ENCODE measurements around the gene XKR3. TPM values are rescaled to one million over a fixed set of nuclear protein-coding genes. Genes with fewer than 3 reads are reported as not detected.
"Not testable (repeated sequence)": the region's sequence is repeated elsewhere in the genome, so short reads cannot be mapped to it uniquely, and the experiment has no call there.

XKR3 gene
- polyA plus RNA-seq, 3 donors: not detected

DNA sequence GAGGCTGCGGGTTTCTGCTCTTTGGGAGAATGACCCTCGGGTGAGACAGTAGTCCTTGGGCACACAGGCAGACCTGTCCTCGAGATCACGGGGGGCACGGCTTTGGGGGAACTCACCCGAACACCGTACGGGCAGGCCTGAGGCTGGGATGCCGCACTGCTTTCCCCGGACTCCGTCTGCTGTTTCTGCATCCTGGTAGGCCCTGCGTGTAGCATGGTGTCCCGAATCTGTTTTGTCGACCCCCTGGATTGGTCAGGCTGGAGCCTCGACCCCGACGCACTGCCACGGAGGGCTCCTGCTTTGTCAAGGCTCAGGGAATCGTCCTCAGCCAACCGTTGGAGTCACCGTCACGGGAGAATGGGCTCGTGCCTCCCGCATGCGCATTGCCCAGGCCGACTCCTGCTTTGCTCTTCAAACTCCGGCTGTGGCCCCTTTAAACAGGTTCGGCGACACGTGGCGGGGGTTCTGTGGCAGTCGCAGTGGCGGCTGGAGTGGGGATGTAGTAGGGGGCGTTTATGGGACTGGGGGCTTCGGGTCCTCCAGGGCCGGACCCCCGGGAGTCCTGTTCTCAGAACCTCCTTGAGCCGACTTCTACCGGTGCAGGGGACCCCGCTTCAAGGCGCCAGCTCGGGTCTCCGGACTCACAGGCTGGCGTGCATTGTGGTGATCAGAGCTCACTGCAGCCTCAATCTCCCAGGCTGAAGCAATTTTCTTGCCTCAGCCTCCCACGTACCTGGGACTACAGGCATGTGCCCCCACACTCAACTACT is 76.9 kb downstream of the XKR3 start:
- DNase-seq (ENCODE audit: low read depth in 3 of 3, low spot score in 2 of 3): not testable (repeated sequence)

DNA sequence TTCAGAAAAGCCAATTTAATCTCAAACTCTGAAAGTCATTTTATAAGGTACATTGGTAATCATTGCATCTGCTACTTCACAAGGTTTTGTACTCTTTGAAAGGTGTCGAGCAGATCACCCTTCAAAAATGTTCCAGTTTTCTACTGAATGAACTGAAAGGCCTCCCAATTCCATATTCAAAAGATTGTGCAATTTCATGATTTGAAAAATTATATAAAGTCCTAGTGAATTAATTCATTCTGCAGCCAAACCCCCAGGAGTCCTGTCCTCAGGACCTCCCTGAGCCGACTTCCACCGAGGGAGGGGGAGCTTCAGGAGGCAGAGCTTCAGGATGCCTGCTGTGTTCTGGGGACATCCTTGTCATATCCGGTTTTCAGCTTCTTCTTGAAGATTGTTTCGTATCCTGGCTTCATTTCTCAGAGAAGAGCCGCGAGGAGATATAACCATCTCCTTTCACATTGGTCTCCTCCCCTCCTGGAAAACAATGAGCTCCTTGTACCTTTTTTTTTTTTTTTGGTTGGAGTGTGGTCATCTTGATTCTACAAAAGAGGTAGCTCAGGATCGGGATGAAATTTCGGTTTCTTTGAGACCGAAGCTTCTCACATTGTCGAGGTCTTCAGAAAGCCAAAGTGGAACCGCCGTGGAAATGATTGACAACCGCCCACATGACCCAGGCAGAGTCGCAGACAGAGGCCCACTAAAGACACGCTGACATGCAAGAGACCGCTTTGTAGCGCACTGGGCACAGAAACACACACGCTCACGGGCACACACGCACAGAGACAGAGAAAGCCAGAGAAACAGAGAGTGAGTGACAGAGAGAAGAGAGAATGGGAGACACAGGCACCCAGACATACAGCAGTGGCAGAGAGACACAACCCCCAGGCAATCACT is 77.7 kb downstream of the XKR3 start:
- not testable (repeated sequence) for DNase-seq (ENCODE audit: low read depth in 3 of 3, low spot score in 2 of 3)

DNA sequence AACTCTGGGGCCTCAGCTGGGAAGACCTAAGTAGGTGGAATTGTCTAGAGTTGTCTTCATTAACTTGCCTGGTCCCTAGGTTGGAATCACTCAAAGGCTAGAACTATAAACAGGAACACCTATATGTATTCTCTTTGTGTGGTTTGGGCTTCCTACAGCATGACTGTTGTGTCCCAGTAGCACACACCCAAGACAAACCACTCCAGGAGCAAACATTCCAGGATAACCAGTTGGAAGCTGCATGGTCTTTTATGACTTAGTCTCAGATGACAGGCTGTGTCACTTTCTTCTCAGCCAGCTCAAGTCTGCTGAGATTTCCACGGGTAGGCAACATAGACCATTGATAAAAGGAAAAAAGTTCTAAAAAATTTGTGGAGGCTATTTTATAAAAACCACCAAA is 90.9 kb downstream of the XKR3 start:
- not testable (repeated sequence) for DNase-seq (ENCODE audit: low read depth in 3 of 3, low spot score in 2 of 3)

Other genes starting within 250 kb of the XKR3 start
- gene CCT8L2, start 232.6 kb downstream of the XKR3 start, polyA plus RNA-seq (ENCODE audit: insufficient read length in 3 of 3): not detected
- gene GAB4, start 182.8 kb upstream of the XKR3 start, polyA plus RNA-seq (ENCODE audit: insufficient read length in 3 of 3): not detected